Measurements from ENCODE around the gene SCARF1. TPM values are rescaled to one million over a fixed set of nuclear protein-coding genes. Genes with fewer than 3 reads are reported as not detected.

SCARF1 gene
- total RNA-seq, 1 donor from 2014 or later = 25.2 TPM

DNA sequence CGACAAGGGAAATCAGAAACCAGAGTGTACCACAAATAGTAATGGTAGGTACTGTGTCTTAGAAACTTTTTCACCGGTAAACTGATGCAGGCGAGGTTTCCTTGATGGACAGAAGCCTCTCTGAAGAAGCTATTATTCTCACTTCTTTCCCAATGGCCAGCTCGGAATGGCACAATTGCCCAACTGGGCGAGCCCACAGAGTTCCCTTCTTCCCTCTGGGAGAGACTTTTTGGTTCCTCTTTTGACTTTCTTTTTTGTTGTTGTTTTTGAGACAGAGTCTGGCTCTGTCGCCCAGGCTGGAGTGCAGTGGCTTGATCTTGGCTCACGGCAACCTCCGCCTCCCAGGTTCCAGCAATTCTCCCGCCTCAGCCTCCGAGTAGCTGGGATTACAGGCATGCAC, 33.8 kb downstream of the SCARF1 start:
- intact Hi-C loops (cut with DNase I) = no loop called here
- DNase-seq (ENCODE audit: low spot score) (no peak), ATAC-seq (peak; percentile 29)

- intact Hi-C loops (cut with DNase I) = no loop called here
- no peak for ATAC-seq
- no peak for DNase-seq (ENCODE audit: low spot score)
Measured at GRCh38 chr17:1608676-1609075, 36.9 kb downstream of the SCARF1 start.

GRCh38 chr17:1607971-1608320, 37.6 kb downstream of the SCARF1 start:
- ATAC-seq (no peak), DNase-seq (ENCODE audit: low spot score) (no peak)
- intact Hi-C loops (cut with DNase I) = no loop called here

GRCh38 chr17:1606352-1606985, 39.1 kb downstream of the SCARF1 start:
- ATAC-seq (peak; percentile 4), DNase-seq (ENCODE audit: low spot score) (no peak)
- intact Hi-C loops (cut with DNase I) = no loop called here

- ATAC-seq = no peak
- DNase-seq (ENCODE audit: low spot score) = no peak
- intact Hi-C loops (cut with DNase I) = no loop called here
Measured at GRCh38 chr17:1605681-1606351, 39.7 kb downstream of the SCARF1 start.

DNA sequence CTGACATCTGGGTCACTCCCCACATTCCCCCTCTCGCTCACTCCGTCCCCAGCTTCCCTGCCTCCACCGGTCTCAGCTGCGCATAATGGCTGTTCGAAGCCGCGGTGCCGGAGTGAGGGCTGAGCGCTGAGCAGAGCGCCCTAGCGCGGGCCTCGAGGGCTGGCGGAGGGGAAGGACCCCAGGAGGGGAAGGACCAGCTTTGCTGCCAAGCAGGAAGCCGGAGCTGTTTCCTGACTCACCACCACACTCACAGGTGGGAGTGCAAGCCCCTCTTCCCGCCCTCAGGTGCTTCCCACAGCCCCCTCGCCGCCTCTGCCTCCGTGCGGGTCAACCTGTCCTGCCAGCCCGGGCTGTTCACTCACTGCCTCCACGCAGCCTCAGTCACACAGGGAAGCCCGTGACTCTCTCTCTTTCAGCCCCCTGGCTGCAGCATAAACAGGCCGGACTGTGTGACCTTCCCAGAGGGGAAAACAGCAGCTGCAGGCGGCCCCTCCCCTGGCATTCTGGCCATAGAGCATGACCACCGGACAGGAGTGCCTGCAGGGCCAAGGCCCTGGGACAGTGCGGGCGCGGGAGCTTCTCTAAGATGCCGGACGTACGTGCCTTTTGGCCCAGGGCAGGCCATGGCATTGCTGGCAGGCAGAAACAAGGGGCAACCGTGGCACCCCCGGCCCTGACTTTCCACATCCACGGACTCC, 40.6 kb downstream of the SCARF1 start:
- intact Hi-C loops (cut with DNase I) = no loop called here
- DNase-seq (ENCODE audit: low spot score) (no peak), ATAC-seq (peak; percentile 44)

DNA sequence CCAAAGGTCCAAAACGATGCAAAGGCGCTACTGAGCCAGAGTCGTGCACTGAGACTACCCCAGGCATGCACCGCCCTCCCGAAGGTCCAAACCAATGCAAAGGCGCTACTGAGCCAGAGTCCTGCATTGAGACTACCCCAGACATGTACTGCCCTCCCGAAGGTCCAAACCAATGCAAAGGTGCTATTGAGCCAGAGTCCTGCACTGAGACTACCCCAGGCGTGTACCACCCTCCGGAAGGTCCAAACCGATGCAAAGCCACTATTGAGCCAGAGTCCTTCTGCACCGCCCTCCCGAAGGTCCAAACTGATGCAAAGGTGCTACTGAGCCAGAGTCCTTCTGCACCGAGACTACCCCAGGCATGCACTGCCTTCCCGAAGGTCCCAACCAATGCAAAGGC, 44.0 kb downstream of the SCARF1 start:
- DNase-seq (ENCODE audit: low spot score) (no peak), ATAC-seq (no peak)
- intact Hi-C loops (cut with DNase I) = no loop called here

DNA sequence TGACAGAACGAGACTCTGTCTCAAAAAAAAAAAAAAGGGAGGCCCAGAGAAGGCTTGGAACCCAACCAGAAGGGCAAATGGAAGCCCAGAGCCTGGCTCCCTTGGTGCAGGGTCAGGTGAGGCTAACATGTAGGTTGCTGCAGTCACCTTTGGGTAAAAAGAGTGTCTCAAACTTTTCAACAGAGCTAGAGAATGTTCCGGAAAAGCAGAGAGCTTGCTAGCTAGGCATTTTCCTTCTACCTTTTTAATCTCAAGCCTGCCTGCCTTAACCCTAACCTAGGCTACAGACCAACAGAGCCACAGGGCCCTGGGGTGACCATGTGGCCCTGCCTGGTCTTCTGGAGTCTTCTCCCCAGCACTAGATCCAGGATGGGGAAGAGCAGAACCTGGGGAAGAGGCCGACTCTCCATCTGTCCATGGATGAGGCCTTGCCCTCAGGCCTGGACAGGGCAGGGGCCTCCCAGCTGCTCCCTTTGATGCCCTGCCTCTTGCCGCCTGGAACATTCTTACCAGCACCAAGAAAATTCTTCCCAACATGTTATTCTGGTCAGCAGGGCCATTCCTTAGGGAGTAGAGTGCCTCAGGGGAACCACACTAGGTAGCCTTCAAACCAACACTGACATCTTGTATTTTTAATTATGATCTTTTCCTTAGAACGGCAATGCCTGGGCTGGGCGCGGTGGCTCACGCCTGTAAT, 47.0 kb downstream of the SCARF1 start:
- no peak for DNase-seq (ENCODE audit: low spot score)
- no peak for ATAC-seq
- intact Hi-C loops (cut with DNase I) = no loop called here

DNA sequence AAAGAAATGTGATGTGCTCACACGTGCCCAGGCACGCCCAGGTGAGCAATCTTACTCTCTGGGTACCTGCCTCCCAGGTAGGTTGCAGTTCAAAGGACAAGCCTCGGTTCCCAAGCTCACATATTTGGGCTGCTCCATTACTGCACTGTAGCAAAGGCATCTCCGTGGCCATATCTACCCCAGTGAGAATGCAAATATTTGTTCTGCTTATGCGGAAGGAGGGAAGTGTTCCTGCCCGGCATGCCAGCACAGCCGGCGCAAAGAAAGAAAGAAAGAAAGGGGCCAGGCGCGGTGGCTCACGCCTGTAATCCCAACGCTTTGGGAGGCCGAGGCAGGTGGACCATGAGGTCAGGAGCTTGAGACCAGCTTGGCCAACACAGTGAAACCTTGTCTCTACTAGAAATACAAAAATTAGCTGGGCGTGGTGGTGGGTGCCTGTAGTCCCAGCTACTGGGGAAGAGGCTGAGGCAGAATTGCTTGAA, 47.6 kb downstream of the SCARF1 start:
- ATAC-seq = no peak
- intact Hi-C loops (cut with DNase I) = no loop called here
- DNase-seq (ENCODE audit: low spot score) = no peak

GRCh38 chr17:1593630-1593931, 52.0 kb downstream of the SCARF1 start:
- DNase-seq (ENCODE audit: low spot score) (no peak), ATAC-seq (no peak)
- intact Hi-C loops (cut with DNase I) = no loop called here

DNA sequence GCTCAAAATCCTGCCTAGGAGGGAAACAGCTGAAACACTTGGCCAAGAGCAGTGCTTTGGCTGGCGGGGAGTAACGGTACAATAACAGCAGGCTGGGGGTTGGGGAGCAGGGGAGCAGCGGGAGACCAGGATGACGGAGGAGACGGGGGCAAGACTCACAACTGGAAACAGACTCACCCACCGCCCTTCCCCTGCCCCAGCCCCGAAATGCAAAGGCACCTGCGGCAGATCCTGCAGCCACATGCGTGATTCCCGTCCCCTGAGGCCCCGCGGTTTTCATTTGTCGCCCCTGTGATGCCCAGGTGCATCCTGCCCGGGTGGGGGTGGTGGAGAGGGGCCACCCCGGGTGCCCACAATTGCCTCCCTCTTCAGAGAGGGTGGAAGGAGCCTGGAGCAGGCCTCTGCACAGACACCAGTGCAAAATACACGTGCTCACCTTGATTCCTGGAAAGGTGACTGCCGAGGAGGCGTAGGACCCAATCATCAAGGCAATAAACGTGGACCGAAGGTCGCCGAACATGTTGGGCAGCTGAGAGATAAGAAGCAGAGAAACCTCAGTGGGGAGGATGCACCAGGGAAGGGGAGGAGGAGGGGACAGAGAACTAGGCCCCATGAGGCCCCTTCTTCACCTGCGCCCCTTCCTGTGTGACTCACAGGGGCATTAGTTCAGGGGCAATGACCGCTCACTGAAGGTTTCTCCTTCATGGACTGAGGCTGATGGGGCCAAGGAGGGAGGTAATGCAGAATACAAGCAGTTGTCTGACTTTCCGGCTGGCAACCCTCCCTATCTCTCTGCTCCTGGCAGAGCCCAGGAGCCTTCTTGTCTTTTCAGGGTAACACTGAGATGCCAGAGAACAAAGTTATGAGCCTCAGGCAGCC, 52.5 kb downstream of the SCARF1 start:
- intact Hi-C loops (cut with DNase I) = no loop called here
- DNase-seq (ENCODE audit: low spot score) = no peak
- ATAC-seq = no peak

DNA sequence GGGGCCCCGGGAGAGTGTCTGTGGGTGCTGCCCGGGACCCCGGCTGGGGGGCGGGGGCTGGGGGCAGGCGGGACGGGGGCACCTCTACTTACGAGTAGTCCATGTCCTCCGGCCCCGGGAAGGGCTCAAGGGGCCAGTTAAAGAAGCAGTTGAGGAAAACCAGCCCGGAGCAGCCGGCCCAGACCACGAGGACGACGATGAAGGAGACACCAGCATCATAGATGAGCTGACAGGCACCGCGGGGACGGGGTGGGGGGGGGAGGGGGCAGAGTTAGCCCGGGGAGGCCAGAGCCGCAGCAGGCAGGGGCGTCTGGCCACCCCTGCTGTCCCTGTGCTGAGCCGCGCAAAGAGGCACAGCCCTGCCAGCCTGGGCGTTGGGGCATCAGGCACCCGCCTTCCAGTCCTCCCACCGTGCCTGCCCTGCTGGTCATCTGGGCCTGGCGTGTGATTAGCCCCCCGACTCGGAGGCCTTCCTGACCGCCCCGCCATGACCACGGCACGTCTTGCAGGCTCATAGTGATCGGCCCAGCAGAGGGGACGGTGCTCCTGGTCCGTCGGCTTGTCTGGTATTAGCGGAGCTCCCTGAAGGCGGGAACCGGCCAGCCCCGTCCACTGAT, 54.0 kb downstream of the SCARF1 start:
- intact Hi-C loops (cut with DNase I) = no loop called here
- DNase-seq (ENCODE audit: low spot score) = no peak
- ATAC-seq = no peak

- intact Hi-C loops (cut with DNase I) = no loop called here
- ATAC-seq (no peak), DNase-seq (ENCODE audit: low spot score) (no peak)
Measured at GRCh38 chr17:1590747-1591473, 54.6 kb downstream of the SCARF1 start.

- DNase-seq (ENCODE audit: low spot score) (no peak), ATAC-seq (peak; percentile 47)
- intact Hi-C loops (cut with DNase I) = no loop called here
Measured at GRCh38 chr17:1590029-1590746, 55.3 kb downstream of the SCARF1 start.

GRCh38 chr17:1588821-1589585, 56.5 kb downstream of the SCARF1 start:
- peak; percentile 14 for ATAC-seq
- intact Hi-C loops (cut with DNase I) = no loop called here
- no peak for DNase-seq (ENCODE audit: low spot score)

DNA sequence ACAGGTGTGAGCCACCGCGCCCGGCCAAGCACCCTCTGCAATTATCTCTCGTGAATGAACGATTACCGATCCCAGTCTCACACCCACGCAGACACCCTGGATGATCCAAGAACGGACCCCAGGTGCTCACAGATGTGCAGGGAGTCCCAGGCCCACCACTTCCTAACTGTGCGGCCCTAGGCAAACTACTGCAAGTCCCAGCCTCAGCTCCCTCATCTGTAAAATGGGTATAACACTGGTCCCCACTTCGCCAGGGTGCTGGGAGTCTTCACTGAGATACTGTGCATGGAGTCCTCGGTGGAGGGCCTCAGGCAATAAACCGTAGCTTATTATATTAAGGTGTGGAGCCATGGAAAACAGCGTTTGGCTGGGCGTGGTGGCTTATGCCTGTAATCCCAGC, 61.4 kb downstream of the SCARF1 start:
- ATAC-seq (no peak), DNase-seq (ENCODE audit: low spot score) (no peak)
- intact Hi-C loops (cut with DNase I) = no loop called here
